GM21576 (cell line): ENCODE measurements around the gene TNFRSF13B.
"Not testable (repeated sequence)": the region's sequence is repeated elsewhere in the genome, so short reads cannot be mapped to it uniquely, and the experiment has no call there.

Experiments
- ATAC-seq: cut with Tn5 transposase; IDR thresholded peaks from one replicate; pipeline ENCODE4 v1.9.1; 2021; ENCODE audit warnings: mild to moderate bottlenecking, moderate library complexity; ENCODE audit not compliant: unreplicated experiment

Gene TNFRSF13B

GRCh38 chr17:17007891-17008290 is 36.0 kb upstream of the TNFRSF13B start:
- ATAC-seq = not testable (repeated sequence)

GRCh38 chr17:17004997-17005614 is 33.2 kb upstream of the TNFRSF13B start:
- not testable (repeated sequence) for ATAC-seq

DNA sequence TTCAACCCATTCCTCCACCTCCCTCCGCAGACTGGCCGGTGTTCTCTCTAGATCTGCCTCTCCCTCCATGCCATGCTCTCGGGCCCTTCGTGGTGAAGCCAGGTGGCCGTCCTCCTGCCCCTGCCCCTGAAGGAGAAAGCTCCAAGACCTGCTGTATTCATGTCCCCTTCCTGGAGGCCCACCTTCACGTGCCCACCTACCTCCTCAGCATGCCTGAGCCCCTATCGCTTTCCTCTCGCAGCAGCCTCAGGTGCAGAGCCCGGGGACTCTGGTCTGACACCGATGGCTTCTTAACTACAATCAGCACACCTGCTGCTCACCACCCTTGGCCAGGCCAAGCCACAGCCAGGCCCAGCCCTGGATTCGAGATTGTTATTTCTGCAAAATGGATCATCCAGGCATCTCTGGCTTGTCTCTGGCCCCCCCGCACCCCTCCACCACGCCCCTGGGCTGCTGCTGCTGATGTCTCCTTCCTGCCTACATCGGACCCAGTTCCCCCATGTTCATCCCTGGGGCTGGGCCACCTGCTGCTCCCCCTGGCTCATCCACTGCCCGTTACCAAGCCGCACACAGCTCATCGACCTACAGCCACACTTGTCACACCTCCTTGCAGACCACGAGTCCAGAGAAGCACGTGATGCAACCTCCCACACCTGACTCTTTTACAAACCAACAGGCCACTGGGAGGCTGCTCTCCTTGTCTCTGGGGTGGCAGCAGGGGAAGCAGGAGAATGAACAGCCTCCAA is 32.5 kb upstream of the TNFRSF13B start:
- ATAC-seq = no peak

DNA sequence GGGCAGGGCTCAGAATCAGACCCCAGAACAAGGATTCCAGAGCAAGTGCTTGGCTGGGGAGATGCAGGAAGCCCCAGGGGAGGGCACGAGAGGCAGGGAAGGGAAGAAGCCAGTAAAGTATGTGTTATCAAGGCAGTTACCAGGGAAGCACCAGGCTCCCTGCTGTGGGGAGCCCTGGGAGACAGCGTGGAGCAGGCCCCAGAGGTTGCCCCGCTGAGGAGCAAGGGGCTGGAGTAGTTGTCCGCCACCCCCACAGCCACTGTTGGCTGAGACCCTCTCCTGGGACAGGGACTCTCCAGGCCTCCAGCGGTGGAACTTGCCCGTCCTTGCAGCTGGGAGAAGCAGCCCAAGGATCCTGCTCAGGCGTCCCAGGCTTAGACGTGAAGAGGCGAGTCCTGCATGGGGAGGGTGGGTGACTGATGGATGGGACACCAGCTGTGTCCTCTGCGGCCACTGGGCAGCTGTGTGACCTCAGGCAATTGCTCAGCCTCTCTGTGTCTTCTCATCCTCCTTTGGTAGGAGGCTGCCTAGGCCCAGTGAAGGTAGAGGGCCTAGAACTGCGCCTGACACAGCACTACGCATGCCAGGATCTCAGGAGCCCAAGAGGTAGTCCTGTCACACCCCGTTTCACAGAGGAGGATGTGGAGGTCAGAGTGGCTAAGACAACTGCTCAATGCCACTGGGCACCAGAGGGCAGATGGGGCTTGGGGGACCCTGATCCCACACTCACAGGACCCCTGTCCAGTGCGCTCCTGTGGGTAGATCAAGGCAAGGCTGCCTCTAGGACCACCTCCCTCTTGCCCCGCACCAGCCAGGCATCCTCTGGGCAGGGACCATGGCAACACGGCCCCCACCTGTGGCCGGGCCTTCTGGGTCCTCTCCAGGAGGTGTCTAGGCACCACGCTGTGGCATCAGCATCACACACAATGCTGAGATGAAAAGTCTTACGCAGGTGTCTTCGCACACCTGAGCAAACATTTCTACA is 31.1 kb upstream of the TNFRSF13B start:
- not testable (repeated sequence) for ATAC-seq

DNA sequence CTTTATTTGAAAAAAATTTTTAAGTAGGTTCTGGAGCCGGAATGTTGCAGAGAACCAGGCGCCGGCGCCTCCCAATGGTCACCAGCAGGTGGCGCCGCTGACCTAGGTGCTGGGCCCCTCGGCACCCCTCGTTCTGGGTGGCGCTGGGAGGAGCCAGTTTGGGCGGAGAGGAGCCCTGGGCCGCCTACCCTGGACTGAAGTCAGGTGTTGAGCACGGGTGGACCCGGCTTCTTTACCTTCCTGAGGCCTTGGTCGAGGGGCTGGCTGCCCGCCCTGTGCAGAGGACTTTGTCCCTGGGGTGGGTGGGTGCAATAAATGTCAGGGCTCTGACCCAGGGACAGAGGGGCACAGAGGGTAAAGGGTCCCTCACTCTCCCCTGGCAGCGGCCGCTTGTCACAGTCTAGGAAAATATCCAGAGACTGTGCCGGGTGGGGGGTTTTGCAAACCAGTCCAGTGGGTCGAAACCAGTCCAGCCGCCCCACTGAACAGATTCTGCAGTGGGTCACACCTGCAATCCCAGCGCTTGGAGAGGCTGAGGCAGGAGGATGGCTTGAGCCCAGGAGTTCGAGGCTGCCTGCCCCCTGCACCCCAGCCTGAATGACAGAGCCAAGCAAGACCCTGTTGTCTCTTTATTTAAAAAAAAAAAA is 30.1 kb upstream of the TNFRSF13B start:
- ATAC-seq = no peak

DNA sequence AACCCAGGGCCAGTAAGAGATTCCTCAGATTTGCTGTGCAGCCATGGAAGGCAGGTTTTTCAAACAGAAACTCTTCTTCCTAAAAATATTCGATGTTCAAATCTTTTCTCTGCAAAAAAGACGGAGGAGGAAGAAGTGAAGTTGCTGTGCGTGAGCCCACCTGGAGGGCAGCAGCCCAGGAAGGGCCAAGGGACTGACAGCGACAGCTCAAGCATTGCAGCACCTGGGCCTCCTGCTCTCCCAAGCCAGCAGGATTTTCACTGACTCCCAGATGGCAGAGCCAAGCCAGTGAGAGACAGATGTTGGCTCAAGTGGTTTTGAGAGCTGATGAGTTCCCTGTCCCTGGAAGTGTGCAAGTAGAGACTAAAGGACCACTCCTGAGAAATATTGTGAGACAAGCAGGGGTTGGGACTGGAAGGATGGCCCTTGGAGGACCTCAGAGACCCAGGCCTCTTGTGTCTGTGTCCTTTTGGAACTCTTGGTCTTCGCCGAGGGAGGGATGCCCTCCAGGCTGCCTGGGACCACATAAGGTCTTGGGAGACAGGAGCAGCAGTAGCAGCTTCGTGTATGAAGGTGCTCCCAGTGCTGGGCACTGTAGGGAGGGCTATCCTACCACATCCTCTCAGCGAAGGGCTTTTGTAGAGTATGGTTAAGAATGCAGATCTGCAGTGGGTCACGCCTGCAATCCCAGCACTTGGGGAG is 29.3 kb upstream of the TNFRSF13B start:
- no peak for ATAC-seq

- ATAC-seq = no peak
Observed at GRCh38 chr17:16999931-17000625, 28.2 kb upstream of the TNFRSF13B start.

- ATAC-seq = no peak
Observed at GRCh38 chr17:16997514-16998429, 25.9 kb upstream of the TNFRSF13B start.

DNA sequence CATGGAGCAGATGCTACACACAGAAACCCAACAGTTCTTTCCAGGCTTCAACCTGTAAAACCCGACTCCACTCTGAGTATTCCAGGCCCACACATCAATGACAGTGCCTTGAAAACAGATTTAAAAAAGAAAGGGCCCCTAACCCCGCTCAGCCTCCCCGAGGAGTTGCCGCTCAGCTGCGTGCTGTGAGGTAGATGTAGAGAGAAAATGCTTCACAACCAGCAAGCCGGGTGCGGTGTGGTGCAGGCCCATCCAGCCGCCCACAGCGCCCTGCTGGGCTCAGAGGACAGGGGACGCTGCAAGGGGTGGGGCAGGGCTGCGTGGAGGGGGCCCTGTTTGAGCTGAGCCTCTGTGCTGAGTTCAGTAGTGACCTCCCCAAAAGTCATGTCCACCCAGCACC is 24.8 kb upstream of the TNFRSF13B start:
- not testable (repeated sequence) for ATAC-seq

GRCh38 chr17:16995930-16996329 is 24.0 kb upstream of the TNFRSF13B start:
- no peak for ATAC-seq

DNA sequence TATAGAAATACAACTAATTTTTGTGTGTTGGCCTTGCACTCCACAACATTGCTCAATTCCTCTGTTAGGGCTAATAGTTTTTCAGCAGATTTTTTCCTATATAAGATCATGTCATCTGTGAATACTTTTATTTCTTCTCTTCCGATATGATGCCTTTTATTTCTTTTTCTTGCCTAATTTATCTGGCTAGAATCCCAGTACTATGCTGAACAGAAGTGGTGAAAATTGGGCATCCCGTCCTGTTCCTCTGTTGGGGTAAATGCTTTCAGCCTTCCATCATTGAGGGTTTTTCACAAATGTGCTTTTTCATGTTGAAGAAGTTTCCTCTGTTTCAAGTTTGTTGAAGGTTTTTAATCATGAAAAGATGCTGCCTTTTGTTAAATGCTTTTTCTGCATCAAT is 22.7 kb upstream of the TNFRSF13B start:
- ATAC-seq = no peak

- ATAC-seq = no peak
Observed at GRCh38 chr17:16991349-16992009, 19.6 kb upstream of the TNFRSF13B start.

DNA sequence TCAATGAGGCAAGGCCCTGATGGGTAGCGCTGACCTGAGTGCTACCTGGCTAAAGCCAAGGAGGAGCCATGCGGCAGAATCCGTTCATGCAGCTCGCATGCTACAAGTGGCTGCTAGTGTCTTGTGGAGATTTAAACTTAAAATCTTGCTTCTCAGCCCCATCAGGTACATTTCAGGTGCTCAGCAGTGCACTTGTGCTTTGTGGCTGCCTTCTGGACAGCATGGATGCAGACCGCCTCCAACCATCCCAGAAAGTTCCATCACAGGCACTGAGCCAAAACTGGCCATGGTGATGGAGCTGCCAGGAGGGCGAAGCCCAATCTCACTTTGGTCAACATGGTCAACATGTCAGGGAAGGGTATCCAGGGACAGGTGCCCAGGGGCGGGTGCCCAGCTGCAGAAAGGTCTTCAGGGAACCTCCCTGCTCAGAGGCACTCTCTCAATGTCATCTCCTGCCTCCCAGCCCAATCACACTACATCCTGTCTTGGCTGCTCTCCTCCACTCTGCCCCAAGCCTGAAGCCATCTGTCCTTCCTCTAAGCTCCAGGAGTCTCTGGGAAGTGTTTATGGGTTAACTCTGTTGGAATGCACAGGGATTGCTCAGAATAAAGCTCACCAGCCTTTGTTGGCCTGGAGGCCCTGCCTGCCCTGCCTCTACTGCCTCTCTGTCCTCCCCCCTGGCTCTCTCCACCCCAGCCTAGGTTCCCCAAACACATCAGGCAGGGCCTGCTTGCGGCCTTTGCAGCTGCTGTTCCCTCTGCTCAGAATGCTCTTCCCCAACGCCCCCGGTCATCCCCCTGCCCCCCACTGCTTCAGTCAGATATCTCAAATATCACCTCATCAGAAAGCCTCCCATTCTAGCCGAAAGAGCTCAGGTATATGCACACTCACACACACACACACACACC is 18.3 kb upstream of the TNFRSF13B start:
- no peak for ATAC-seq

GRCh38 chr17:16989230-16989952 is 17.5 kb upstream of the TNFRSF13B start:
- ATAC-seq = no peak

- no peak for ATAC-seq
Observed at GRCh38 chr17:16988749-16989229, 16.9 kb upstream of the TNFRSF13B start.
